Motor neuron (in vitro differentiated cells): ENCODE measurements around the gene PCSK2. TPM values are rescaled to one million over a fixed set of nuclear protein-coding genes. Genes with fewer than 3 reads are reported as not detected.
A peak's percentile ranks its signal among the peaks of the same experiment; 100 is the strongest.

Source experiments
- ATAC-seq, 8 experiments: fragments of 200-7000 bp; cut with Tn5 transposase; replicated peaks in 6 of 8; 2 replicates each; pipeline ENCODE4 v1.8.0; 2021; ENCODE audit warnings: mild to moderate bottlenecking in 8 of 8, moderate library complexity in 8 of 8
- H3K27ac ChIP-seq, 2 donors: fragments of 250-450 bp; sonication (Bioruptor Pico); 2 replicates each; pipeline ENCODE4 v1.9.0; 2021; ENCODE audit warnings: antibody characterized with exemption in 2 of 2, mild to moderate bottlenecking in 2 of 2, moderate library complexity in 1 of 2
- H3K4me1 ChIP-seq, 2 donors: fragments of 250-450 bp; sonication (Bioruptor Pico); replicated peaks in 1 of 2; 2 replicates each; pipeline ENCODE4 v1.6.1; 2021; ENCODE audit warnings: antibody characterized with exemption in 2 of 2, mild to moderate bottlenecking in 2 of 2, moderate library complexity in 1 of 2
- H3K4me3 ChIP-seq, 5 donors: fragments of 250-450 bp; sonication (Bioruptor Pico); 2 replicates each; pipeline ENCODE4 v1.9.0; 2021; ENCODE audit warnings: antibody characterized with exemption in 5 of 5, mild to moderate bottlenecking in 5 of 5, moderate library complexity in 4 of 5
- WGBS, 10 experiments: fragments of 450-650 bp; shearing (Covaris generic); methylation state at CpG; one replicate each; pipeline ENCODE4 v1.0.0; 2022; 5-methylcytosine and 5-hydroxymethylcytosine counted together
- in situ Hi-C, 9 experiments: fragments of 400-800 bp; cut with MboI; loops; one replicate each; pipeline ENCODE4 v1.15.0; 2021; ENCODE audit warnings: low sequenced_read_pairs in 9 of 9, low pct_unique_long_range_greater_than_20kb in 2 of 9; ENCODE audit not compliant: unreplicated experiment in 9 of 9
- total RNA-seq, 8 experiments: library from RNA; unstranded; fragments of 300-600 nt; gene quantifications; 2 replicates each; pipeline versions ENCODE4 v1.2.3 to v1.2.4, GENCODE V29; 2022

The PCSK2 gene
- total RNA-seq, 8 experiments from 2014 or later: 0.21 to 27.0 (median 7.1) TPM; not detected in 1

DNA sequence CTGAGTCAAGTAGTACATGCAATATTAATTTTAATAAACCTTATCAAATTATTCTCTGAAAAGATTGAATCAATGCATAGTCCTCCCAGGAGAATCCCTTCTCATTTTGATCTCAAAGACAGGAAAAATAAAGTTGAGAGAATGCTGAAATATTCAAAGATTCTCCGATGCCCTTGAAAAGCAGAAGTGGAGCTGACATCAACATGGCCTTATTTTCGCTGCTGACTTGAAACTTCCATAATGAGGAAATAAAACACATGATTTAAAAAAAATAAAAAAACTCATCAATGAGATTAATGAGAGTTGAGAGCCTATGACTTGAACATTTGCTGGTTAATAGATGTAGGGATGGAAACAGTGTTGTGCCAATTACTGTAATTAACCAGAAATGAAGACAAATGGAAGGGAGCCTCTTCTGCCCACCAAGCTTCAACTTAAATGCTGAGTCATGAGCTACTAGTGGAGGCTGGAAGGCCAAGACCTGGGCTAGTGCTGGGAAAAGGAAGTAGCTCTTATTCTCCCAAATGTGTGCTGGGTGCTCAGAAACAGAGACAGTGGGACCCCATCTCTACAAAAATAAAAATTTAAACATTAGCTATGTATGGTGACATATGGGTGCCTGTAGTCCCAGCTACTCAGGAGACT lies 164.4 kb downstream of the PCSK2 start:
- Histone ChIP-seq H3K4me3 (no peak overlapping the region), H3K4me1 (no peaks in the 10 kb centered on the region), H3K27ac (no peak overlapping the region)
- in situ Hi-C loops: no loop called here
- ATAC-seq: no peak
- WGBS, 10 experiments: 49 to 100% (median 88%) methylated on average over 2 of the region's 2 CpGs

- WGBS, 10 experiments: 21 to 96% (median 60%) methylated on average over 1 to 4 of the region's 5 CpGs; no CpG with 5 or more reads in 1 of the 10 experiments
- Histone ChIP-seq H3K4me1 (no peaks in the 10 kb centered on the region), H3K4me3 (no peak overlapping the region), H3K27ac (no peak overlapping the region)
- in situ Hi-C loops: no loop called here
- ATAC-seq: no peak
Measured at GRCh38 chr20:17394411-17394810, 167.6 kb downstream of the PCSK2 start.

DNA sequence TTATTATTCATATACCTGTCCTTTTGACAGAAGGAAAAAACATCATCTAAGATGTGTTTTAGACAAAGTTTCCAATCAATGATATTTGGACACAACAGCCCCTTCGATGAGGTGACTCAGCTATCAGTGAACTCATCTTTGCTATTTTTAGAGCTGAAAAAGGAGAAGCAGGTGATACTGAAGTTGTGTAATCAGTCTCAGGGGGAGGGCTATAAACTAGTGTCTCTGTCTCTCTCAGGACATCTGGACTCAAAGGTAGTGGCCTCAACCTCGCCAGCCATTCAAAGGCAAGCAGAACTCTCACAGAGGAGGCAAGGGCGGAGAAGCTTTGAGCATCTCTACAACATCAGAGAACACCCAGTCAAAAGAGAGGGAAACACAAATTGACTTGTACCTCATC lies 168.9 kb downstream of the PCSK2 start:
- WGBS, 10 experiments: 0 to 100% (median 76%) methylated on average over 1 to 3 of the region's 3 CpGs; no CpG with 5 or more reads in 1 of the 10 experiments
- Histone ChIP-seq H3K4me1 (no peaks in the 10 kb centered on the region), H3K4me3 (no peak overlapping the region), H3K27ac (no peak overlapping the region)
- in situ Hi-C loops: no loop called here
- no peak for ATAC-seq

GRCh38 chr20:17399303-17399985 lies 172.6 kb downstream of the PCSK2 start:
- 10 to 60% (median 39%) methylated on average over 1 to 7 of the region's 7 CpGs for WGBS, 10 experiments
- in situ Hi-C loops: no loop called here

GRCh38 chr20:17403461-17403860 lies 176.6 kb downstream of the PCSK2 start:
- Histone ChIP-seq H3K4me3 (no peak overlapping the region), H3K4me1 (no peaks in the 10 kb centered on the region), H3K27ac (no peak overlapping the region)
- 0 to 76% (median 56%) methylated on average over 2 to 4 of the region's 4 CpGs; no CpG with 5 or more reads in 1 of the 10 experiments for WGBS, 10 experiments
- no peak for ATAC-seq
- in situ Hi-C loops: no loop called here

More at GRCh38 chr20:17399303-17399985, 172.6 kb downstream of the PCSK2 start:
- Histone ChIP-seq H3K27ac (no peak overlapping the region), H3K4me3 (no peak overlapping the region), H3K4me1 (no peaks in the 10 kb centered on the region)
- ATAC-seq: no peak

- in situ Hi-C loops: no loop called here
- H3K4me3 ChIP-seq: no peak overlapping the region
- H3K27ac ChIP-seq: no peak overlapping the region
- ATAC-seq: no peak
- 4 to 93% (median 79%) methylated on average over 1 to 3 of the region's 3 CpGs; no CpG with 5 or more reads in 2 of the 10 experiments for WGBS, 10 experiments
- H3K4me1 ChIP-seq: no peaks in the 10 kb centered on the region
Measured at GRCh38 chr20:17406051-17406590, 179.3 kb downstream of the PCSK2 start.

- 10 to 95% (median 76%) methylated on average over 1 to 5 of the region's 5 CpGs; no CpG with 5 or more reads in 1 of the 10 experiments for WGBS, 10 experiments
- no peak for ATAC-seq
- H3K27ac ChIP-seq: no peak overlapping the region
- no peak overlapping the region for H3K4me3 ChIP-seq
- in situ Hi-C loops: no loop called here
- no peaks in the 10 kb centered on the region for H3K4me1 ChIP-seq
Measured at GRCh38 chr20:17407550-17407949, 180.7 kb downstream of the PCSK2 start.

GRCh38 chr20:17417225-17417624 lies 190.4 kb downstream of the PCSK2 start:
- in situ Hi-C loops: no loop called here
- WGBS, 10 experiments: 39 to 90% (median 80%) methylated on average over 1 to 3 of the region's 3 CpGs; no CpG with 5 or more reads in 2 of the 10 experiments
- Histone ChIP-seq H3K4me3 (no peak overlapping the region), H3K4me1 (peaks cover 0 to 14% of the 10 kb centered on the region in 2 donors), H3K27ac (no peak overlapping the region)
- ATAC-seq: peak in 3 of 8 experiments; percentile 43 to 73 (median 54)

DNA sequence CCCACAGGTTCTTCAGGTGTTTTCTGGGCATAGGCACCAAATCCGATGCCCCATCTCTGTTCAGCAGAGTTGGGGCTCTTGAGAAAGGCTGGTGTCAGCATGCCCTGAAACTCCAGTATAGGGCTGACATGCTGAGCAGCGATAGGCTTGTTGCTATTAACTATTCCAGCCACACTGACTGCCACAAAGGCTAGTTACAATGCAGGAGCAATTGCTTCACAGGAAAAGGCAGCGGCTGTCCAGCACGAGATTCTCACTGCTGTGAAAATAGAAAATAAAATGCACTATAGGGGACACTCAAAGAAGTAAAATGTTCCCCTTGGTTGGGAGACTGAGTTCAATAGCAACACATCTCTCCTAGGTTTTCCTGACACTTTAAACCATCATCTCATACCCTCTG lies 191.9 kb downstream of the PCSK2 start:
- peak in 5 of 8 experiments; percentile 27 to 73 (median 42) for ATAC-seq
- WGBS, 10 experiments: 10 to 50% (median 34%) methylated on average over 1 to 3 of the region's 4 CpGs; no CpG with 5 or more reads in 3 of the 10 experiments
- no peak overlapping the region for H3K27ac ChIP-seq

DNA sequence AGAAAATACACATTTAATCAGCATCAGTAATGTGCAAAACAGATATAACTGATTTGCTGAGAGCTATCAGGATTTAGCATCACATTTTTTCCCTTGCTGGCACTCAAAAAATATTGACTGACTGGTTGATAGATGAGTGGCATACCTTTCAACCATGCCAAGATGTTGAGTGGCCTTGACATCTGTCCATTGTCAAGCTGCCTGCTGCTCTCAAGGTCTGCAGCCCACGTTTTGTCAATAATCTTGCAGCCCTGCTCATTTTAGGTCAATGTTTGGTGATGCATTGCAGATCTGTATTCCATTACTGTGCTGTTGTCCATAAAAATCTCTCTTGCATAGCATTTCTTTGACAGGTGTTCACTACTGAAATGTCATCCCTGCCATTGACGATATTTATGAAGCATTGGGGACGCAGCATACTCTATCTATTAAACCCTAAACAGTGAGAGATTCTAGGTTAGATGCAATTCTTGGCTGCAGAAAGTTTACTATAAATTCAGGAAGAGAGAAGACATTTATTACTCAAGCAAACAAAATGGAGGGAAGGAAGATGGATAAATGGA lies 192.7 kb downstream of the PCSK2 start:
- peak in 4 of 8 experiments; percentile 36 to 88 (median 42) for ATAC-seq
- no peak overlapping the region for H3K4me3 ChIP-seq
- H3K27ac ChIP-seq: no peak overlapping the region
- 0 to 69% (median 10%) methylated on average over 1 to 3 of the region's 3 CpGs; no CpG with 5 or more reads in 1 of the 10 experiments for WGBS, 10 experiments
- in situ Hi-C loops: loop anchor here in 4 of 9 experiments (10.0 kb wide), 3 partner anchors 605 to 625 kb away; no protein-coding TSS in a partner anchor
- H3K4me1 ChIP-seq: peaks cover 0 to 14% of the 10 kb centered on the region in 2 donors

More for the DNA sequence above, 191.9 kb downstream of the PCSK2 start:
- in situ Hi-C loops: no loop called here
- peaks cover 0 to 14% of the 10 kb centered on the region in 2 donors for H3K4me1 ChIP-seq
- H3K4me3 ChIP-seq: no peak overlapping the region

DNA sequence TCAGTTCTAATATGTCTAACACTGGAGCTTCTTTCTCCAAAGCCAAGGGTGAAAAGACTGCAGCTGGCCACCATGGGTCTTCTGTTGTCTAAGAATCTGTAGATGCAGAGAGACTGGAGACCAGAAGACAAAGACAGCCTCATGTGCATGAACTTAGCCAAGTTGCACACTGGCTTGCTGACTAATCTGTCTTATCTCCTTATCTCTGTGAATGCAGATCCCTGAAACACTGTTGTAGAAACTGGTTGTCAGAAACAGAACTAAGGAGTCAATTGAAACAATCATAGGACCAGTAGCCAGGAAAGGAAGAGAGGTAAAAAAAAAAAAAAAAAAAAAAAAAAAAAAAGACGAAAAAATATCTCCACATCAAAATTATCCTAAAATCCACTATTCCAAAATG lies 194.7 kb downstream of the PCSK2 start:
- in situ Hi-C loops: loop anchor here in 4 of 9 experiments (10.0 kb wide), 3 partner anchors 607 to 627 kb away; no protein-coding TSS in a partner anchor
- 0 to 100% (median 52%) methylated on average over 1 of the region's 1 CpG for WGBS, 10 experiments
- no peak overlapping the region for H3K27ac ChIP-seq
- peaks cover 0 to 14% of the 10 kb centered on the region in 2 donors for H3K4me1 ChIP-seq
- H3K4me3 ChIP-seq: no peak overlapping the region
- peak in 2 of 8 experiments; percentile 83 to 88 for ATAC-seq

- no peak for ATAC-seq
- Histone ChIP-seq H3K4me1 (peaks cover 0 to 14% of the 10 kb centered on the region in 2 donors), H3K27ac (no peak overlapping the region), H3K4me3 (no peak overlapping the region)
- in situ Hi-C loops: loop anchor here in 4 of 9 experiments (10.0 kb wide), 3 partner anchors 609 to 629 kb away; no protein-coding TSS in a partner anchor
Measured at GRCh38 chr20:17423782-17424181, 196.9 kb downstream of the PCSK2 start.

GRCh38 chr20:17427638-17428037 lies 200.8 kb downstream of the PCSK2 start:
- ATAC-seq: peak in 5 of 8 experiments; percentile 61 to 92 (median 81)
- H3K27ac ChIP-seq: peak overlapping the region in 1 of 2 donors; percentile 29
- peaks cover 0 to 4% of the 10 kb centered on the region in 2 donors for H3K4me1 ChIP-seq
- in situ Hi-C loops: loop anchor here in 7 of 9 experiments (10.0 to 25.0 kb wide), 4 partner anchors 613 to 633 kb away; no protein-coding TSS in a partner anchor
- no peak overlapping the region for H3K4me3 ChIP-seq
- 0 to 100% (median 74%) methylated on average over 1 to 2 of the region's 2 CpGs; no CpG with 5 or more reads in 4 of the 10 experiments for WGBS, 10 experiments
